Glomerular visceral epithelial cell (primary cell): Measurements from ENCODE around the gene C17orf114.
"Not testable (repeated sequence)": the region's sequence is repeated elsewhere in the genome, so short reads cannot be mapped to it uniquely, and the experiment has no call there.

Experiments
- DNase-seq: peaks from one replicate; pipeline ENCODE4 v3.0.0-alpha.2; 2016; ENCODE audit errors: extremely low spot score

C17orf114 gene

DNA sequence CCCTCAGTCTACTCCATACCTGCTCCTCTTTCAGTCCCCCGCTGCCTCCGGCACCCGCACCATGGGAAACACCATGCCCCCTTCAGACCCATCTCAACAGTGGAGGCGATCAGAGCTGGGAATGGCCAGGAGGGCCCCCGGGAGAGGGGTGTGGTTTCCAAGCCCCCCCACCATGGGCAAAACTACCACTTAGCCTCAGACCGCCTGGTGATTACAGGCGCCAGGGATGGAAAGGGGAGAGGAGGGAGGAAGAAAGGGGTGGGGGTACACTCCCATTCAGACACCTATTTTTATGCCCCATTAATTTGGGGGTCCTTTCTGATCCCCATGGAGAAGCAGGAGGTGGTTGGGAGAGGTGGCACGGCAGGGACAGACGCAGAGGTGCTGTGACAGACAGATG, at the start of gene C17orf114:
C17orf114 (minus strand) TSS at position 101 of the 400 bp plus-strand sequence.
- DNase-seq: no peak

- no peak for DNase-seq
Measured at GRCh38 chr17:4851084-4851483, 49.0 kb upstream of the C17orf114 start.

- DNase-seq: peak; percentile 12
Measured at GRCh38 chr17:4850246-4850645, 48.1 kb upstream of the C17orf114 start.

GRCh38 chr17:4849011-4849536, 46.9 kb upstream of the C17orf114 start:
- no peak for DNase-seq

- no peak for DNase-seq
Measured at GRCh38 chr17:4846635-4847390, 44.7 kb upstream of the C17orf114 start.

DNA sequence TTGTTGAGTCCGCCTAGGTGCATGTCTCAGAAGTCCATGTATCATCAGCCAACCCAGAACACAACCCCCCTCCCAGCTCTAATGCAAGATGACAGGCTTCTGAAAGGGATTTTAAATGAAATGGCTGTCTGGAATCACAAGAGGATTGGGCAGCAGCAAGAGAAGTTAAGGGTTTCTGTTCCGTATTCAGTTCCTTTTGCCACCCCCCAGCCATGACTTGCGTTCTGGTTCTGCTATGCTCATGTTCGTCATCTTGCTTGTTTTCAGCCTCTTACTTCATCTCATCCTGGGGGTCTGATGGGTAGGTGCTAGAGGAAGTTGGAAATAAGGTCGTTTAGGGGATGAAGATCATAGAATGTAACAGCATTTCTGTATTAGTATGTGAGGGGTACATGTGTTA, 43.0 kb upstream of the C17orf114 start:
- DNase-seq: no peak

GRCh38 chr17:4843321-4844000, 41.3 kb upstream of the C17orf114 start:
- DNase-seq: no peak

DNA sequence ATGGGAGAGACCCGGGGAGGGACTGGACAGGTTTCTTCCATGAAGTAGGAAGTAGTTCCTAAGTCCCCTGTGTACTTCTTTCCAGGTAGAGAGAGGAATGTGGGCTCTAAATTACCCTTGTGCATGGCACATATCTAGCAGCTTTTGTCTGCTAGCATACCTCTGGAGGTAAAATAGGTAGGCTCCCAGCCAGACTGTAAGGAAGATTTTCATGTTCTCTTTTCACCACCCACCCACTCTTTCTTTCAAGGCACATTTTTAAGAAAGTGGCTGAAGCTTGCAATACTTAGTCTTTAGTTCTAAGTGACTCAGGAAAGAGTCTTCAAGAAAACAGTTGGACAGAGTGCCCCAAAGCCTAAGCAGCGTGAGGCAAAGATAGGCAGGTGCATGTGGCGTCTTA, 40.2 kb upstream of the C17orf114 start:
- no peak for DNase-seq

DNA sequence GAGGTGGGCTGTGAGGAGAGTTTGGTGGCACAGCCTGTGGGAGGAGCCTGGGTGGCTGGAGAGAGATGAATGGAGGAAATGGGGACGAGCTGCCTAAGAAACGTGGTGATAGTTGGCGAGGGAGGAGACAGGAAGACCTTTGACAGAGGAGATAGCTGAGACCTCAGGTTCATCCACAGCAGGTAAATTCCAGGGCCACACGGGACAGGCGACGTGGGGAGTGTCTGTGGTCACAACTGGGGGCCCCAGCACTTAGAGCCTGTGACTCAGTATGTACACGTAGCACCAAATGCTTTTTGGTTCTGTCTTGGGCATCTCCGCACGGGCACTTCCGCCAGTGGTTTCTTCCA, 38.7 kb upstream of the C17orf114 start:
- DNase-seq: no peak

- no peak for DNase-seq
Measured at GRCh38 chr17:4839965-4840892, 38.1 kb upstream of the C17orf114 start.

GRCh38 chr17:4839221-4839620, 37.1 kb upstream of the C17orf114 start:
- DNase-seq: no peak

GRCh38 chr17:4838309-4838785, 36.2 kb upstream of the C17orf114 start:
- DNase-seq: no peak

DNA sequence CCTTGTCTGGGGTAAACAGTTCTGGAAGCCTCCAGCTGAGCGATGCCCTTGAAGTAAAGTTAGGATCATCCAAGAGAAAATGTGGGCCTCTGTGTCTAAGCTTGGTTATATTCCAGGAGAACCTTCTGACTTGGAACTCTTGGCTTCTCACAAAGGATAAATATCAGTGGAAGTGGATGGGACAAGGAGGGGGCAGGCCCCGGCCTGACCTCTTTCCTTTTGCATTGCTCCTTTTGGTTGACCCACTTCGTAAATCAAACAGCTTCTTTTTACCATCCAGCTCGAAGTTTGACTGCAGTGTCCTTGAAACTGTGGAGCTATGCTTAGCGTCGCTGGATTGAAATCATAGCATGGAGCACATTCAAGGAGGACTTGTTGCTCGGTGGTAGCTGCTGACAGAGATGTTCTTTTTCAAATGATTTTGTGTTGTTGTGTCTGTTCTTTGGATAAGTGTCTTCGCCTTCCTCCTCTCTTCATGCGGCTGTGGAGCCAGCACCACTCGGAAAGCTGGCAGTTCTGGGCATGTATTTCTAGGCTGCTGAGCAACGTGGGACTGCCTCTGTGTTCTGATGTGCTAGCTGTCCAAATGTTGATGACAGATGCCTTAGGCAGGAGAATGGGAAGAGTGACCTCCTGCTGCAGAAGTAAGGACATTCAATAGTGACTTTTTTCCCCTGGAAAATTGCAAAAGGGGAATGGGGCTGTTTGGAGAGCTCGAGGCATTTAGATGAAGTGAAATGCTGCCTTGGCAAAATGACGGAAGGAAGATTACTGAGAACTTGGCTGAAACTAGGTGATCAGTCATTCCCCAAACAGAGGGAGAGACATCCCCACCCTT, 35.6 kb upstream of the C17orf114 start:
- no peak for DNase-seq

GRCh38 chr17:4836221-4836620, 34.1 kb upstream of the C17orf114 start:
- no peak for DNase-seq

- no peak for DNase-seq
Measured at GRCh38 chr17:4834681-4835020, 32.5 kb upstream of the C17orf114 start.

- peak; percentile 39 for DNase-seq
Measured at GRCh38 chr17:4833941-4834680, 32.0 kb upstream of the C17orf114 start.

DNA sequence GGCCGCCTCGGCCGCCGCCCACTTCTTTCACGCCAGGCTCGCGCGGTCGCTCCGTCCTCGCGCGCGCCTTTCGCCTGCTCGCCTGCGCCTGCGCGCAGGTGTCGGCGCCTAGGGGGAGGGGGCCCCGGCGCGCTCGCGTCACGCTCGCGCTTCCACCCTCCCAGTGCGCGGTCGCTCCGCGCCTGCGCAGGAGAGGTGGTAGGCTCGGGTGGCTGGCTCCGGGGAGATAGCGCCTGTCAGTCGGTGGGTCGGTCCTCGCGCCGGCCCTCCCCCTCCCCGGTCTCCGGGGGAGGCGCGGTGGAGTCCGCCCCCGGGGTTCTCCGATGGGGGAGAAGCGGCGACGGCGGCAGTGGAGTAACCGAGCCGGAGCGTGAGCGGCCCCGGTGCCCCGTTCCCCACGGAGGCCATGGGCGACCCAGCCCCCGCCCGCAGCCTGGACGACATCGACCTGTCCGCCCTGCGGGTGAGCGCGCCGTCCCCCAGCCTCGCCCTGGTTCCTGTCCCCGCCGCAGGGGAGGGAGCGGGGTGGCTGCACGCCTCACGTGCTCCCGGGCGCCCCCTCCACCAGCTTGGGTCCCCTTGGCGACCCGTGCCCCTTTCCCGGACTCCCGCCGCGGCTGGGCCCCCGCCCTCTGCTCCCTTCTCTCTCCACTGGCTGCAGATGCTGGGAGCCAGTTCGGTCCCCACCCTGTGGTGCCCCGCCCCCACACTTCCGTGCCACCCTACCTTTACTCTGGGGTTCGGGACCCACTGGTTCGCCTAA, 31.2 kb upstream of the C17orf114 start, which contains the start of gene MINK1:
MINK1 (plus strand) TSS at position 163 of the 763 bp plus-strand sequence; CDS start at position 407, 244 bp downstream.
- DNase-seq: peak; percentile 96

- not testable (repeated sequence) for DNase-seq
Measured at GRCh38 chr17:4832829-4833177, 30.7 kb upstream of the C17orf114 start.

DNA sequence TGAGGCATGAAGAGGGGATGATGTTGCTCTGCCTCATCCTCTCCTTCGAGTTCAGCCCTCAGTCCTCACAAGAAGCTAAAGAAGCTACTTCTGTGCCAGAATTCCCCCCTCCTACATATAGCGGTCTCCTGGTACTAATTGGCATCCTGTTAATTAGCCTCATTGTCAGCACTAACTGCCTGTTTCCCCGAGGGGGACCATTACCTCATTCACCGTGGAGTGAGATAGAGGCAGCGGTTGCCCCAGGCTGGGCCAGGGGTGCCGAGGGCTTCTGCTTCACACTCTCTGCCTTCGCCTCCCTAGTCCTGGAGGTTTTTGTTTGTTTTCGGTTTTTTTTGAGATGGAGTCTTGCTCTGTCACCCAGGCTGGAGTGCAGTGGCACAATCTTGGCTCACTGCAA, 25.3 kb upstream of the C17orf114 start:
- DNase-seq: no peak
